DMS153 (cell line): ENCODE results near the gene DROSHA.
"Not testable (repeated sequence)": the region's sequence is repeated elsewhere in the genome, so short reads cannot be mapped to it uniquely, and the experiment has no call there.

ENCODE experiments used
- DNase-seq: peaks from one replicate; lab custom pipeline; 2025; lab: John Stamatoyannopoulos, UW

DROSHA gene

DNA sequence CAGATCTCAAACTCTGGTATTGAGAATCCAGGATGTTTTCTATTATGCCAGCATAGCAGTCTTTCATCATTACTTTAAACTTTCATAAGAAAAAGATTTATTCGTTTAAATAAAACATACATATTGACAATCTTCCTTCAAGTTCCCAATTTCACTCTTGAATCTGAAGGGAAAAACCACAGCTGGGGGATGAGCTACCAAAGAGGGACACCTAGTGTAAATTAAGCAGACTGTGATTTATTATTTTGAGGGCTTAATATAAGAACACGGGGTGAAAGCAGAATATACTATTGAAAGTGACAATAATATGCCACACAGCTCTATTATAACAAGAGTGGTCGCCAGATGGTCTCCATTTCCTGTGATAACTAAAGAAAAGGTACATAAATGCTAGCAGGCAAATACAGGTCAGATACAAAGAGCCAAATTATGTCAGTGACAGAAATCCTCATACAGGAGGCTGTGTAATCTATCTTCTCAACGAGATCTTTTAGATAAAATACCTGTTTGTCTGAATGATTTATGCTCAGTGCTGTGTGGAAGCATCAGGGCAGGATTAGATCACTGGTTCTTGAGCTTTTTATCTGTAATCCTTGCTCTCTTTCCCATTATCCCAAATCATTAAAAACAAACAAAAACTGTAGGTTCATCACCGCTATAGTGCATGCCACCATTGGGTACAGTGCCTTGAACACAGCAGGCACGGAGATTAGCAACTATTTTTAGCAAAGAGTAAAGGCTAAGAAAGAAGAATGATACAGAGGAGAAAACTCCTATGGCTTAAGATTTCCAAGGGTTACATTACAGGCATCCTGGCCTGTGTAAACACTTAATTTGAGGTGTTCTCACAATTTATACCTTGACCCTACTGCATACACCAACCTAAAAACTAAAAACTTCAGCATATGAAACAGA, 116.6 kb downstream of the DROSHA start:
- peak; percentile 18 for DNase-seq

- DNase-seq, result no peak
Measured at GRCh38 chr5:31413030-31413812, 118.7 kb downstream of the DROSHA start.

DNA sequence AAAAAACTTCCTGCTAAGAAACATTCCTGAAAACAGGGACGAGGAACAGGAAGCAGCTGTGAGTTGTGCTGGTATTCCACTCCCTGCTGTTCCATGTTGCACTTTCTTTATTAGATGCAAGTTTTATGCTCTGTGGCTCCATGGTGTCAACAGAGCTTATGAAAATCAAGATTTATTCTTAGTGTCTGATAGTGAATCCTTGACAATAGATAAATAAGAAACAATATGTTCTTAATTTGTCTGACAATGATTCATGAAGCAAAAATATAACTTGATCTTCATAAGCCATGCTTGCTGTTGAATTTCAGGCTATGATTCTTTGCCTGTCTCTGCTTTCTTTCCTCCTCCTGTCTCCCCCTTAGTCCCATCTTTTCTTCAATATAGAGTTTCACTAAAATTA, 119.6 kb downstream of the DROSHA start:
- no peak for DNase-seq

- DNase-seq, result no peak
Measured at GRCh38 chr5:31410089-31410488, 121.8 kb downstream of the DROSHA start.

DNA sequence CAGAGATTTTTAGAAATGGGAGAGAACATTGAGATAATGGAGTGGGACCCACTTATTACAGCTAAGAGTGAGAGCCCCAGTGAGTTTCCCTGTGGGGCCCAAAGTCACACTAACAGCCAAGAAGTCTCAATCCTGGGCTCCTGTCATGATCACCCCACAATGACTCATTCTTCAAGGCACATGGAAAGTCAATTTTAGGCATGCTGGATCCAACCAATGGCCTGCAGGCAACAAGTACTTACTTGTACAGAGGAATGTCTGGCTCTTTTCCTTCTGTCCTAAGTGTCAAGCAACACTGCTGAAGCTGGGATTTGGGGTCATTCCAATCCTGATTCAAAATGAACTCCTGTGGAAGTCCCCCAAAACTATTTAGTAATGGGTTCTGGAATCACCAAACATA, 123.1 kb downstream of the DROSHA start:
- no peak for DNase-seq

DNA sequence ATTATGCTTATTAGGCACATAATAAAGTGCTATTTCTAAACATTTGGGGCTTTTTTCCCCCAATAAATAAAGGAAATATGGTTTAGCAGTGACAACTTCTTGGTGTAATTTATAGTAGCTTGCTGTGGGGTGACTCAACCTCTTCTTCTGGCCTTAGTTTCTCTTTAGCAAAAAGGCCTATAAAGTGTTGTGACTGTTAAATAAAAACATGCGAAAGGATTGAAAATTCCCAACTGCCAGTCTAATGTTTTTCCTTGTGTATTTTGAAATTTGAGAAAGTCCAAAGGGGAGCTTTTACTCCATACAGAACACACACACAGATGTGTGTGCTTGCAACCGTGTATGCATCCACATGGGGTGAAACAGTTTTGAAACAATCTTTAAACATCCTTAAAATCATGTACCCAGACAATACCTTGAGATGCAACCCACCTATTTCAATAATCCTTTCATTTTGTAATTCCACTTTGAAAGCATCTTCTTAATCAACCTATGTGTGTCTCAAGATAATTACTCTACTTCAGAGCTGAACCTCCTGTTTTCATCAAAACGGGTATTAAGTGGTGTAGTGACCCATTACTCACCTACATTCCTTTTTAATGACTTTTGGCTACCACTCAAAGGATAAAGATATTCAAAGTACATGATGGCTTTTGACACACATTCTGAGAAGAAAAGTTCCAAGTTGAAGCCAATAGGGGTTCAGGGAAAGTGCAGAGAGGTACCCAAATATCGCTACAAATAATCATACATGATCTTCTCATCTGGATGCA, 123.8 kb downstream of the DROSHA start:
- DNase-seq, result no peak

DNA sequence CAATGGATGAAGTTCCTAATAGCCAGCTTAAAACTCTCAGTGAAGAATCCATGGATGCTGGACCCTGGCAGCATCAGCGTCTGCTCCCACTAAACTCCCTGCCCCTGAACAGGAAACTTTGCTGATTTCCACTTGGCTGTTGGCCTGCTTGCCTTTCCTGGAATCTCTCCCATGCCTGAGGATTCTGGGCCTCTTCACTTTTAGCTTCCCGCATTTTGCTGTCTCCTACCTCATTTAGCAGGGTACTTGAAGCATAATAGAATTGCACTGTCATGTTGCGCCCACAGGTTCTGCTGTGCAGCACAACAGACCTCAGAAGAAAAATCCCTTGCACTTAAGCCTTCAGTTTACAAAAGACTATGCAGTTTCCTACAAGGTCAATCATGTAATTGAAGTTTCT, 127.6 kb downstream of the DROSHA start:
- DNase-seq, result no peak

GRCh38 chr5:31401691-31402090, 130.2 kb downstream of the DROSHA start:
- no peak for DNase-seq

DNA sequence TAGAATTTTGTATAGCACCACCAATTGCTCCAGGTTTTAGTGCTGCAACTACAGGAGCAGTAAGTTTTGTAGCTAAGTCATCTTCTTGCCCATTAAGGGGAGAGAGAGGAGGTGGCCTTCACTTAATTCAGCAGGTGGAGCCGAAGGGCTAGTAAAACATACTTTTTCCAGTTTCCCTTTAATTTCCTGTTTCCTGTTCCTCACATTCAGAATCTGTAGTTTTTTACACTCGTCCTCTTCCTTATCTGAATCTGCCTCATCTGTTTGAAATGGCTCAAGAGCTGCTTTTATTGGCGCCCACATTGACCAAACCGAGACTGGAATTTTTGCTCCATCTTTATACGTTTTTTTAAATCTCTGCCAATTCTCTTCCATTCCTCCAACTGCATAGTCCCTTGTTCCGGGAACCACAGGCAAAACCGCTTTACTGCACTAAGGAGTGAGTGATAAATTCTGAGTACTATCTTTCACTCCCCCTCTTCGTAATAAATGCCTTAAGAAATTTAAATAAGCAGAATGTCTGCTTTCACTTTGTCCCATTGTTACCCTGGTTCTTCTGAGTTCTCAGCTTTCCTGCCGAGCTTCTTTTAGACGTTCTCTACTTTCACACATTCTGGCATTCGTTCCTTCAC, 133.9 kb downstream of the DROSHA start:
- DNase-seq, result no peak

- DNase-seq, result no peak
Measured at GRCh38 chr5:31396611-31397295, 135.1 kb downstream of the DROSHA start.

GRCh38 chr5:31395450-31396045, 136.3 kb downstream of the DROSHA start:
- DNase-seq, result not testable (repeated sequence)

DNA sequence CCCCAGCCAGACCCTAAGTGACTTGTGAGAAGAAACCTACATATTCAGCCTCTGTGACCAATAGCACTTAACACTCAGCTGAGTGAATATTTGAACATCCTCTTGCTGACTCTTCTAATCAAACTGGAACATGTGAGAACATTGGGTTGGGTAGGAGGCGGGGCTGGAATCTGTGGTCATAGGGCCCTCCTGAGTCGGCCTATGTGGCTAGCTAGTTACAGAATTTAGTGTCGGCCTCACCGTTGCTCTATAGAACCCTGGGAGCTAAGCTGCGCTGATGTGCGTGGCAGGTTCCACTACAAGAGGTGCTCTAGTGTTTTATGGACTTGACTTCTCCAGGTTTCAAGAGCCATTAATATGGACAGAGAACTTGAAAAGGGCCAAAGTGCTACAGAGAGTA, 138.8 kb downstream of the DROSHA start:
- DNase-seq, result no peak

DNA sequence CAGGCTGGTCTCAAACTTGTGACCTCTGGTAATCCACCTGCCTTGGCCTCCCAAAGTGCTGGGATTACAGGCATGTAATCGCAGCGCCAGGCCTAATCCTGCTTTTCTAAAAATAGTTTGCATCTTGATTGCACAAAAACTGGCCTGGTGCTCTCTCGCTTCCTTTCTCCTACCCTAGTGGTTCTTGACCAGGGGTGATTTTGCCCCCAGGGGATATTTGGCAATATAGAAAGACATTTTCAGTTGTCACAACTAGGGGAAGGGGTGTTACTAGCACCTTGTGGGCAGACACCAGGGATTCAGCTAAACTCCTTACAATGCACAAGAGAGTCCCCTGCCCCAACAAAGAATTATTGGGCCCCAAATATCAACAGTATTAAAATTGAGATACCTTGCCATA, 139.8 kb downstream of the DROSHA start:
- DNase-seq, result no peak

GRCh38 chr5:31390256-31390655, 141.6 kb downstream of the DROSHA start:
- DNase-seq, result no peak

DNA sequence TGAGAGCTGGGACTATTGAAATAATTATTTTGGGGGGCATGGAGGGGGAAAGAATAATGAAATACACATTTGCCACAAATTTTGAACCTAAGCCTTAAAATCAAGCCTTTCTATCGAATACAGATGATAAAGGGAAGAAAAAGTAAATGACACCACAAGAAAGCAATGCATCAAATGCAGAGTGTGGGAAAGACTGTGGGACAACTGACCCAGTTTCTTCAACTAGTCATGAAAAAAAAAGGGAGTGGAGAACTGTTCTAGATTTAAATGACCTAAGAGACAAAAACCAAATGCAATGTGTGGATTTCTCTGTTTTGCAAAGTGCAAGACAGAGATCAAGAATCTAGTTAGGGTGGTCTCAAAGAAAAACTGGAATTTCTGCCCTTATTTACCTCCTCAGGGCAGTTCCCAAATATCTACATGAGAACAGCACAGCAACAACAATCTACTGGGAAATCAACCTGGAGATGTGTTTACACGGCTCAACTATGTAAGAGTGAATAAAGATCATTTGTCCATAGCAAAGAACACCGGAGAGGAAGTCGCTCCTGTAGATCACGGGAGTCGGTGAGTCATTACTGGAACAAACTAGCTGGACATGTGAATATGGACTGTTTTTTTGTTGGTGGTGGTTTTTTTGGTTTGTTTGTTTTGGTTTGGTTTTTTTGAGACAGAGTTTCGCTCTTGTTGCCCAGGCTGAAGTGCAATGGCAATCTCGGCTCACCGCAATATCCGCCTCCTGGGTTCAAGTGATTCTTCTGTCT, 145.9 kb downstream of the DROSHA start:
- DNase-seq, result no peak

DNA sequence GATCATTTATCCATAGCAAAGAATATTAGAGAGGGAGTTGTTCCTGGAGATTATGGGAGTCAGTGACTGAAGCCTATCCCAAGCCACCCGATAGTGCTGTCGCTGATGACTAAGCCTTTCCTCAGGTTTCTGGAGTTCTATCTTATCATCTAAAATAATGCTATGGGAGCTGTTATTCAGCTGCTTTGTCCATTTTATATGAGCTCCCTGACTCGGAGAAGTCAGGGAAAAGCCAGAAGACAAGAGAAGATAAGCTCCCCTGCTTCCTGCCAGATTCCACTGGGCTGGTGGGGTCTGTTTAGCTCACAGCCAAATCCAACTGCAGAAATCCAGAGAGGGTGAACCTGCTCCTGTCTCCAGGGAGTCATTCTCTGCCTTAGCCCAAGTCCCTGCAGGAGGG, 148.2 kb downstream of the DROSHA start:
- no peak for DNase-seq

- no peak for DNase-seq
Measured at GRCh38 chr5:31382051-31382878, 149.6 kb downstream of the DROSHA start.

DNA sequence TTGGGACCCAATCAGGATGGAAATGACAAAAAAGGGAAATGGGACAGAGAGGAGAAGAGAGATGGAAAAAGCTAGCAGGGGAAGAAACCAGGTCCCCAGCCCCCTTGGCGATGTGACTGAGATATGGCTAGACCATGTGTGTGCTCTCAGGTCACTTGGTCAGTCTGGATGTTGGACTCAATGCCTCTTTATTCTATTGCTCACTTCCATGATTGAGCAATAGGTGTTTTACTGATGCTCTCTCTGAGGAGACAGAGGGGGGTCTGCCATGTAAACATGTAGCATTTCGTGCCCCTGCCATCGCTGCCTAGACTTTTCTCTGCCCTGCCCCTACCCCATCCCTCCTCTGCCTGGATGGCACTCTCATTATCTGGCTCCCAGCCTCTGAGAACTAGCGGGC, 150.6 kb downstream of the DROSHA start:
- no peak for DNase-seq

DNA sequence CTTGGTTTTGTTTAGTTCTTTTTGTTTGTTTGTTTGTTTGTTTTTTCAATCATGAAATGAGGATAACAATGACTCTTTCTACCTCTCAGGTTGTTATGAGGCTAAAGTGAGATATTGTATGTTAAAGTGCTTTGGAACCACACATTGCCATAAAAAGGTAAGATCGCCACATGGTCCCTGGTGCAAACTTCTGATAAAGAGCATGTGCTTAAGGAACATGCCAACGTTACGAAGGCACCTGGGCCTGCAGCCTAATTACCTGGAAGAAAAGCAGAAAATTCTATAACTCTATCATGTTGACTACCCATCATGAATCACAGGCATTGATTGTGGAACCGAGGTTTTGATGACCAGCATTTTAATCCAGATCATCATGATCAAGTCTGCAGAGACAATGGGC, 151.8 kb downstream of the DROSHA start:
- no peak for DNase-seq
